ENCODE data around the gene ZNF574. TPM values are rescaled to one million over a fixed set of nuclear protein-coding genes. Genes with fewer than 3 reads are reported as not detected.

Gene ZNF574
- total and polyA plus RNA-seq, 2 experiments from 2014 or later, result 19.4 to 61.2 TPM

GRCh38 chr19:42067315-42067888, 8.6 kb upstream of the ZNF574 start:
- DNase-seq (ENCODE audit: low spot score) (no peak), ATAC-seq (no peak)
- H3F3A ChIP-seq (replicated peaks; ENCODE audit: low read depth), result peaks cover 6% of the 10 kb centered on the region; the same call in 1 of the 2 replicates
- peaks cover 12% of the 10 kb centered on the region for H3K4me1 Mint-ChIP-seq
- peaks cover 20% of the 10 kb centered on the region for H3K4me1 ChIP-seq (ENCODE audit: insufficient read depth)
- H3K9me3 Mint-ChIP-seq, result 0 out of 3 replicates have a peak, but pooled peaks cover 3% of the 10 kb centered on the region
- peaks cover 3% of the 10 kb centered on the region; the same call in 1 of the 2 replicates for H3K36me3 ChIP-seq (ENCODE audit: insufficient read depth)
- H3K79me2 ChIP-seq (replicated peaks; ENCODE audit: insufficient read depth), result peaks cover 28% of the 10 kb centered on the region
- TF ChIP-seq CTCF (conservative IDR thresholded peaks at IDR 0.05; ENCODE audit: low read depth in 2 of 2) (no peak), POLR2AphosphoS5 (IDR thresholded peaks at IDR 0.05; ENCODE audit: low read depth) (no peak), REST (IDR thresholded peaks at IDR 0.05; ENCODE audit: unreplicated experiment) (no peak), ZNF331 (CRISPR knock-in tag; IDR thresholded peaks at IDR 0.05; ENCODE audit: low read depth) (no peak), JUNB (IDR thresholded peaks at IDR 0.05; ENCODE audit: unreplicated experiment) (no peak), EZH2 (IDR thresholded peaks at IDR 0.05; ENCODE audit: low read depth, unreplicated experiment) (no peak), ZNF114 (CRISPR knock-in tag; IDR thresholded peaks at IDR 0.05) (no peak), ETS1 (IDR thresholded peaks at IDR 0.05) (no peak), EZH2phosphoT487 (IDR thresholded peaks at IDR 0.05; ENCODE audit: unreplicated experiment) (no peak), STAT1 (IDR thresholded peaks at IDR 0.05; ENCODE audit: unreplicated experiment) (no peak), ZNF462 (CRISPR knock-in tag; IDR thresholded peaks at IDR 0.05) (no peak), NANOG (IDR thresholded peaks at IDR 0.05; ENCODE audit: borderline replicate concordance) (no peak), CREB1 (CRISPR knock-in tag; IDR thresholded peaks at IDR 0.05; ENCODE audit: low read depth) (no peak)
- peaks cover 6% of the 10 kb centered on the region for H3K27me3 Mint-ChIP-seq (ENCODE audit: insufficient read depth, low read depth, poor library complexity)
- no peaks in the 10 kb centered on the region for H3K27me3 ChIP-seq (ENCODE audit: insufficient read depth)
- no peak overlapping the region for H3K27ac ChIP-seq (ENCODE audit: low read depth)
- H3K4me3 Mint-ChIP-seq, result no peak overlapping the region
- H3K4me2 ChIP-seq, result peak overlapping the region; percentile 91; the same call in 1 of the 2 replicates
- peak overlapping the region; percentile 83; the same call in 1 of the 2 replicates for H3K4me3 ChIP-seq
- peaks cover 12% of the 10 kb centered on the region for H4K20me1 ChIP-seq (replicated peaks; ENCODE audit: insufficient read depth)
- H2AFZ ChIP-seq, result no peak overlapping the region
- peaks cover 24% of the 10 kb centered on the region for H3K36me3 Mint-ChIP-seq (ENCODE audit: low read depth)
- H3K27ac Mint-ChIP-seq, result no peak overlapping the region
- H3K9me2 ChIP-seq (ENCODE audit: insufficient read depth), result no peaks in the 10 kb centered on the region
